Astrocyte (in vitro differentiated cells and primary cell): Measurements from ENCODE around the gene COPZ2. TPM values are rescaled to one million over a fixed set of nuclear protein-coding genes. Genes with fewer than 3 reads are reported as not detected.
"Not testable (repeated sequence)": the region's sequence is repeated elsewhere in the genome, so short reads cannot be mapped to it uniquely, and the experiment has no call there.

Experiments used
- DNase-seq: peaks from one replicate; pipeline ENCODE4 v3.0.0-alpha.2; 2010; ENCODE audit warnings: low read depth
- FAIRE-seq: peaks from 2 replicates; lab custom pipeline; 2011; peaks lifted over from hg19 to GRCh38; lab: Jason Lieb, UNC
- H2AFZ ChIP-seq: 2 replicates; pipeline ENCODE4 v1.6.0; 2012; ENCODE audit warnings: low read depth, low read length, inconsistent platforms
- H3K27ac ChIP-seq: 2 replicates; pipeline ENCODE4 v1.5.1; 2011; ENCODE audit warnings: low read depth, low read length, inconsistent platforms
- H3K27me3 ChIP-seq: 2 replicates; pipeline ENCODE4 v1.6.0; 2011; ENCODE audit warnings: low read length, inconsistent platforms; ENCODE audit not compliant: insufficient read depth
- H3K36me3 ChIP-seq: 2 replicates; pipeline ENCODE4 v1.5.1; 2011; ENCODE audit warnings: low read length, inconsistent platforms; ENCODE audit not compliant: insufficient read depth
- H3K4me1 ChIP-seq: 2 replicates; pipeline ENCODE4 v1.5.1; 2011; ENCODE audit warnings: low read length, inconsistent platforms; ENCODE audit not compliant: insufficient read depth
- H3K4me2 ChIP-seq: 2 replicates; pipeline ENCODE4 v1.6.0; 2012; ENCODE audit warnings: low read length, inconsistent platforms
- H3K4me3 ChIP-seq: 2 replicates; pipeline ENCODE4 v1.5.1; 2011; ENCODE audit warnings: low read depth, mild to moderate bottlenecking, low read length, inconsistent platforms; ENCODE audit not compliant: insufficient read depth
- H3K79me2 ChIP-seq: 2 replicates; pipeline ENCODE4 v1.6.0; 2012; ENCODE audit warnings: mild to moderate bottlenecking, low read length, inconsistent platforms; ENCODE audit not compliant: insufficient read depth
- H3K9ac ChIP-seq: 2 replicates; pipeline ENCODE4 v1.6.0; 2012; ENCODE audit warnings: mild to moderate bottlenecking, low read length, inconsistent platforms
- H3K9me3 ChIP-seq: 2 replicates; pipeline ENCODE4 v1.5.1; 2012; ENCODE audit warnings: low read depth, mild to moderate bottlenecking, low read length, inconsistent platforms; ENCODE audit not compliant: insufficient read depth
- H4K20me1 ChIP-seq: 2 replicates; pipeline ENCODE4 v1.6.0; 2012; ENCODE audit warnings: low read length, inconsistent platforms; ENCODE audit not compliant: insufficient read depth
- H3K27ac Mint-ChIP-seq: one replicate; pipeline ENCODE4 v1.8.0; 2021; ENCODE audit warnings: mild to moderate bottlenecking, mixed read lengths; ENCODE audit not compliant: unreplicated experiment
- H3K27me3 Mint-ChIP-seq: one replicate; pipeline ENCODE4 v1.8.0; 2021; ENCODE audit warnings: low read depth, mixed read lengths; ENCODE audit not compliant: unreplicated experiment
- H3K36me3 Mint-ChIP-seq: one replicate; pipeline ENCODE4 v1.8.0; 2021; ENCODE audit warnings: low read depth, mixed read lengths; ENCODE audit not compliant: unreplicated experiment
- H3K4me1 Mint-ChIP-seq: one replicate; pipeline ENCODE4 v1.8.0; 2021; ENCODE audit warnings: low read depth, mixed read lengths; ENCODE audit not compliant: unreplicated experiment
- H3K4me3 Mint-ChIP-seq: one replicate; pipeline ENCODE4 v1.8.0; 2021; ENCODE audit warnings: mild to moderate bottlenecking, moderate library complexity, mixed read lengths; ENCODE audit not compliant: unreplicated experiment
- H3K9me3 Mint-ChIP-seq: one replicate; pipeline ENCODE4 v1.8.0; 2021; ENCODE audit warnings: mild to moderate bottlenecking, mixed read lengths; ENCODE audit not compliant: unreplicated experiment
- EZH2 ChIP-seq: IDR thresholded peaks from 2 replicates; pipeline ENCODE4 v1.6.1; 2012; ENCODE audit warnings: mild to moderate bottlenecking, low read length, inconsistent platforms; ENCODE audit not compliant: insufficient read depth
- total RNA-seq: library from RNA; stranded (reverse); gene quantifications from 2 replicates; pipeline ENCODE4 v1.2.1, GENCODE V29; 2021
- TF ChIP-seq, protein P1 (sequence below): IDR thresholded peaks from 2 replicates; pipeline ENCODE4 v1.5.1; 2011; ENCODE audit warnings: low read depth, mild to moderate bottlenecking, inconsistent platforms, low read length, moderate library complexity; ENCODE audit not compliant: insufficient read depth

Gene COPZ2
- total RNA-seq, 1 donor from 2014 or later = 25.1 TPM

DNA sequence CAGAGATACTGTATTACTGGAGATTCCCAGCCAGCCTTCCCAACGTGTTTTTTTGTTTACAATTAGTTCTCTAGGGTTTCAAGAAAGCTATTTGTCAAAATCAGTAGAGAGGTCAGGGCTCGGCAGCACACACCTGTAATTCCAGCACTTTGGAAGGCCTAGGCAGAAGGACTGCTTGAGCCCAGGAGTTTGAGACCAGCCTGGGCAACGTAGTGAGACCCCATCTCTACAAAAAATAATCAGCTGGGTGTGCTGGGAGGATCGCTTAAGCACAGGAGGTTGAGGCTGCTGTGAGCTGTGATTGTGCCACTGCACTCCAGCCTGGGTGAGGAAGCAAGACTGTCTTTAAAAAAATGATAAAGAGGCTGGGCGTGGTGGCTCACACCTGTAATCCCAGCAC is 44.3 kb upstream of the COPZ2 start:
- FAIRE-seq (no peak), DNase-seq (no peak)
- no peaks in the 10 kb centered on the region for H3K4me1 Mint-ChIP-seq
- H3K27ac ChIP-seq = no peak overlapping the region
- H3K36me3 ChIP-seq = peaks cover 1% of the 10 kb centered on the region
- H3K79me2 ChIP-seq = peaks cover 90% of the 10 kb centered on the region
- no peak overlapping the region for H3K4me3 ChIP-seq
- no peaks in the 10 kb centered on the region for H3K4me1 ChIP-seq
- H3K36me3 Mint-ChIP-seq = no peaks in the 10 kb centered on the region
- no peaks in the 10 kb centered on the region for H3K9me3 ChIP-seq
- H3K27me3 Mint-ChIP-seq = no peaks in the 10 kb centered on the region
- no peak overlapping the region for H3K27ac Mint-ChIP-seq
- no peak overlapping the region for H3K9ac ChIP-seq
- peaks cover 75% of the 10 kb centered on the region for H4K20me1 ChIP-seq
- no peak overlapping the region for H3K4me2 ChIP-seq
- H3K4me3 Mint-ChIP-seq = no peak overlapping the region
- no peaks in the 10 kb centered on the region for H3K9me3 Mint-ChIP-seq
- no peaks in the 10 kb centered on the region for H3K27me3 ChIP-seq
- TF ChIP-seq, protein P1, sequence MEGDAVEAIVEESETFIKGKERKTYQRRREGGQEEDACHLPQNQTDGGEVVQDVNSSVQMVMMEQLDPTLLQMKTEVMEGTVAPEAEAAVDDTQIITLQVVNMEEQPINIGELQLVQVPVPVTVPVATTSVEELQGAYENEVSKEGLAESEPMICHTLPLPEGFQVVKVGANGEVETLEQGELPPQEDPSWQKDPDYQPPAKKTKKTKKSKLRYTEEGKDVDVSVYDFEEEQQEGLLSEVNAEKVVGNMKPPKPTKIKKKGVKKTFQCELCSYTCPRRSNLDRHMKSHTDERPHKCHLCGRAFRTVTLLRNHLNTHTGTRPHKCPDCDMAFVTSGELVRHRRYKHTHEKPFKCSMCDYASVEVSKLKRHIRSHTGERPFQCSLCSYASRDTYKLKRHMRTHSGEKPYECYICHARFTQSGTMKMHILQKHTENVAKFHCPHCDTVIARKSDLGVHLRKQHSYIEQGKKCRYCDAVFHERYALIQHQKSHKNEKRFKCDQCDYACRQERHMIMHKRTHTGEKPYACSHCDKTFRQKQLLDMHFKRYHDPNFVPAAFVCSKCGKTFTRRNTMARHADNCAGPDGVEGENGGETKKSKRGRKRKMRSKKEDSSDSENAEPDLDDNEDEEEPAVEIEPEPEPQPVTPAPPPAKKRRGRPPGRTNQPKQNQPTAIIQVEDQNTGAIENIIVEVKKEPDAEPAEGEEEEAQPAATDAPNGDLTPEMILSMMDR = no peak
- TF ChIP-seq EZH2 = no peak
- no peak overlapping the region for H2AFZ ChIP-seq

DNA sequence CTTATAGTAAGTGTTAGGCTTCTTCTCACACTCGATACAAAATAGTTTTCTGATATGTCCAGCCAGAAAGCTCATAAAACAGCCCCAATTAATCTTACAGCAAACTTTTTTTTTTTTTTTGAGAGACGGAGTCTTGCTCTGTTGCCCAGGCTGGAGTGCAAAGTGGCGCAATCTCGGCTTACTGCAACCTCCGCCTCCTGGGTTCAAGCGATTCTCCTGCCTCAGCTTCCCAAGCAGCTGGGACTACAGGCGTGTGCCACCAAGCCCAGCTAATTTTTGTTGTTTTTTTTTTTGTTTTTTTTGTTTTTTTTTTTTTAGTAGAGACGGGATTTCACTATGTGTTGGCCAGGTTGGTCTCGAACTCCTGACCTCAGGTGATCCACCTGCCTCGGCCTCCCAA is 39.6 kb upstream of the COPZ2 start:
- not testable (repeated sequence) for H3K27me3 ChIP-seq, H2AFZ ChIP-seq, H3K9ac ChIP-seq, H3K27ac ChIP-seq, H3K27ac Mint-ChIP-seq, H3K27me3 Mint-ChIP-seq, H3K9me3 ChIP-seq, FAIRE-seq, H3K4me3 ChIP-seq, DNase-seq, H3K4me2 ChIP-seq, H3K4me1 Mint-ChIP-seq, H3K4me3 Mint-ChIP-seq, H3K9me3 Mint-ChIP-seq, H3K4me1 ChIP-seq, H3K36me3 Mint-ChIP-seq
- Histone ChIP-seq H4K20me1 (peaks cover 66% of the 10 kb centered on the region), H3K79me2 (peaks cover 58% of the 10 kb centered on the region), H3K36me3 (peaks cover 27% of the 10 kb centered on the region)

DNA sequence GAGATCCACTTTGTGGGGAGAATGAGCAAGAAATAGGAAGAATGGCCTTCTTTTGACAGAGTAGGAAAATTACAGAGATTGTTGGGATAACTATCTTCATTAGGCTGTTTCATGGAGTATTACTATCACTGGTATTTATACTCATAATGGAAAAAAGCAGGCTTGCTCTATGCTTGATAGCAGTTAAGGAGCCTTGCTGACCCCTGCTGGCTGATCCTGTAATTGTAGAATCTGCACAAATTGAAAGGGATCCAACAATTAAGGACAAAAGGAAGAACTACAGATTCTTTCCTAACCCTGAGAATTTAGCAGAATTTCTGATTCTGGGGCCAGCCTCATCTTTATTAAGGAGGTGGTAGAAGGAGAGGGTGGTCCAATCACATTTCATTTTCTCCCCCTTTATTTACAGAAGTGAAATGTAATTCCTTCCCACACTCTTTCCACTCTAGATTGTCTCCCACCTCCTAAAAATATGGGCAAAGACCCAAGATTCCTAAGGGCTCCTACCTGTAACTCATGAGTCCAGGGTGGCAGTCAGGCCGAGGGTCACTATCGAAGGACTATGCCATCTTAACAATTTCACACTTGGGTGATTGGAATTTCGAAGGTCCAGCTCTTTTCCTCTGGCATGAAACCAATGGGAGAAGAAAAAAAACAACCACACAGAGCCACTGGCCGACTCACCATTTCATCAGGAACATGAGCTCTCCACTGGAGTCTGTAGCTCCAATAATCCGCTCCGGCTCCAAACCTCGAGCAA is 36.9 kb upstream of the COPZ2 start:
- Histone ChIP-seq H3K4me2 (peak overlapping the region; percentile 3), H3K4me1 (no peaks in the 10 kb centered on the region), H4K20me1 (peaks cover 49% of the 10 kb centered on the region), H3K9me3 (no peaks in the 10 kb centered on the region), H3K79me2 (peaks cover 38% of the 10 kb centered on the region), H3K36me3 (peaks cover 47% of the 10 kb centered on the region), H3K27me3 (no peaks in the 10 kb centered on the region), H3K9ac (no peak overlapping the region), H3K4me3 (no peak overlapping the region), H2AFZ (no peak overlapping the region), H3K27ac (no peak overlapping the region)
- Mint-ChIP-seq H3K9me3 (no peaks in the 10 kb centered on the region), H3K36me3 (peaks cover 9% of the 10 kb centered on the region), H3K27me3 (no peaks in the 10 kb centered on the region), H3K4me3 (no peak overlapping the region), H3K4me1 (peaks cover 9% of the 10 kb centered on the region), H3K27ac (peak overlapping the region; percentile 87)
- DNase-seq = peak; percentile 56
- FAIRE-seq = peak; percentile 80
- TF ChIP-seq, protein P1 = peak; percentile 76
- TF ChIP-seq EZH2 = no peak

DNA sequence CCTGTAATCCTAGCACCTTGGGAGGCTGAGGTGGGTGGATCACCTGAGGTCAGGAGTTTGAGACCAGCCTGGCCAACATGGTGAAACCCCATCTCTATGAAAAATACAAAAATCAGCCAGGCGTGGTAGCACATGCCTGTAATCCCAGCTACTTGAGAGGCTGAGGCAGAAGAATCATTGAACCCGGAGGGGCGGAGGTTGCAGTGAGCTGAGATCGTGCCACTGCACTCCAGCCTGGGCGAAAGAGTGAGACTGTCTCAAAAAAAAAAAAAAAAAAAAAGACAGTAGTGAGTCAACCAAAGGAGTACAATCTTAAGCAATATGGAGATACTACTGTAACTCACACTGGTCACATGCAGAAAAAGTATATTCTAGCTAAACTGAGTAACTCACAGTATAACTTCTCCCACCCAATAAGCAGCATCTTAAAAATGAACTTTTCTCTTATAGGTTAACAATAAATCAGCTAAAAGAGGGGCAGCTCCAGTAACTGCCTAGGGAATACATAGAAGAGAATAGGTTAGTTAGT is 36.0 kb upstream of the COPZ2 start:
- H3K4me3 Mint-ChIP-seq, H3K4me1 ChIP-seq, H2AFZ ChIP-seq, H3K27me3 ChIP-seq, H3K4me2 ChIP-seq, FAIRE-seq, H3K4me3 ChIP-seq, H3K9ac ChIP-seq, H3K9me3 ChIP-seq, DNase-seq, H3K27ac Mint-ChIP-seq, H3K9me3 Mint-ChIP-seq, H3K27ac ChIP-seq, H3K27me3 Mint-ChIP-seq: not testable (repeated sequence)
- peaks cover 50% of the 10 kb centered on the region for H3K36me3 ChIP-seq
- H3K4me1 Mint-ChIP-seq = peaks cover 11% of the 10 kb centered on the region
- H3K79me2 ChIP-seq = peaks cover 30% of the 10 kb centered on the region
- peaks cover 14% of the 10 kb centered on the region for H3K36me3 Mint-ChIP-seq
- peaks cover 45% of the 10 kb centered on the region for H4K20me1 ChIP-seq
